C4-2B (cell line): ENCODE data around the gene EFHD2.

ENCODE experiments used
- CTCF ChIP-seq: fragments of 450-650 bp; conservative IDR thresholded peaks from 2 replicates; pipeline ENCODE4 v1.5.1; 2017; ENCODE audit warnings: mild to moderate bottlenecking
- ZFX ChIP-seq: fragments of 450-650 bp; IDR thresholded peaks from 2 replicates; pipeline ENCODE4 v1.6.1; 2017

GRCh38 chr1:15440357-15440756, 30.7 kb downstream of the EFHD2 start:
- TF ChIP-seq CTCF (no peak), ZFX (no peak)
